ENCODE results near the gene FERMT3. TPM values are rescaled to one million over a fixed set of nuclear protein-coding genes. Genes with fewer than 3 reads are reported as not detected.
A peak's percentile ranks its signal among the peaks of the same experiment; 100 is the strongest.

FERMT3 gene
- total and polyA plus RNA-seq, 2 of the 13 experiments (the other 11 are each of a cell fraction or from before 2014, with no cell fraction given) = 0.29 TPM; not detected in 1

DNA sequence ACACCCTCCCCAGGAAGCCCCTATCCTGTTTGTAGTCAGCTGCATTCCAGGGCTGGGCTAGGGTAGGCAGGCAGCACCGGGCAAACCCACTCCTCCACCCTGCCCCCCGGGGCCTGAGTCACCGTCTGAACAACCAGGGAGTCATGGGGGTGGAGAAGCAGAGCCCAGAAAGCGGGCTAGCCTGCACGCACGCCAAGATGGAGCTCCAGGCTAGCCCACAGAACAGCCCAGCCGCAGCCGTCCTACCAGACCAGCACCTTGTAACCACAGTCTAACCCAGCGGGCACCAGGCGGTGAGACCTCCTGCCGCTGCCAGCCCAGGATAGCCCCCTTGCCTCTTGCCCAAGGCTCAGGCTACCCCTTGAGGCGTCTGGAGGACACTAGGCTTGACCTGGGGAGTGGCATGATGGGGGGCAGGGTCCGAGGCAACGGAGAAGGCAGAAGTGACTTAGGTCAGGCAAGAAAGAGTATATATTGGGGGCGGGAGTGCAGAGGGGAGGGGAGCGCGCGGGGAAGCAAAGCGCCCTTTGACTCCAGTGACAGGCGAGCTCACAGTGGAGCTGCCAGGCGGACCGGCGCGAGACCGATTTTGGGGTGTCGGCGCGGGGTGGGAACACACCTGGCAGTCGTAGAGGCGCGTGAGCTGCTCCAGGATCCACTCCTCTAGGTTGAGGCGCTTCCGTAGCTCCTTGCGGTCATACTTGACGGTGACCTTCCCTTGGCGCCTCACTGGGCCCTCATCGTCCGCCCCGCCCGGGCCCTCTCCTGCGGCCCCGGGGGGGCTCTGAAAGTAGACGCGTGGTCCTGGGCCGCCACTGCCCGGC, 39.5 kb downstream of the FERMT3 start (continued):
- TF ChIP-seq GABPA (IDR thresholded peaks at IDR 0.05; ENCODE audit: low read depth, low read length) (no peak), GABPA (CRISPR knock-in tag; IDR thresholded peaks at IDR 0.05; ENCODE audit: low read depth) (no peak), ZNF432 (CRISPR knock-in tag; IDR thresholded peaks at IDR 0.05; ENCODE audit: borderline replicate concordance) (no peak), ZNF225 (CRISPR knock-in tag; IDR thresholded peaks at IDR 0.05) (peak; percentile 74; the same call in 1 of the 2 replicates), RNF2 (conservative IDR thresholded peaks at IDR 0.05; ENCODE audit: low read depth) (no peak), ARID2 (CRISPR knock-in tag; IDR thresholded peaks at IDR 0.05; ENCODE audit: borderline replicate concordance) (no peak), HMG20B (CRISPR knock-in tag; conservative IDR thresholded peaks at IDR 0.05) (no peak), NFYB (CRISPR knock-in tag; IDR thresholded peaks at IDR 0.05) (no peak), ZSCAN29 (CRISPR knock-in tag; conservative IDR thresholded peaks at IDR 0.05) (no peak), ZNF747 (CRISPR knock-in tag; IDR thresholded peaks at IDR 0.05; ENCODE audit: borderline replicate concordance) (no peak), FLYWCH1 (CRISPR knock-in tag; IDR thresholded peaks at IDR 0.05) (no peak), ZNF670 (CRISPR knock-in tag; IDR thresholded peaks at IDR 0.05; ENCODE audit: borderline replicate concordance) (no peak), RFX1 (IDR thresholded peaks at IDR 0.05) (no peak), TEAD3 (CRISPR knock-in tag; optimal IDR thresholded peaks at IDR 0.05; ENCODE audit: borderline replicate concordance) (peak; percentile 39), ZNF83 (CRISPR knock-in tag; IDR thresholded peaks at IDR 0.05; ENCODE audit: borderline replicate concordance) (0 out of 2 replicates have a peak, but pooled peaks have one; percentile 37), ATM (IDR thresholded peaks at IDR 0.05; ENCODE audit: borderline replicate concordance) (no peak), ZFP1 (CRISPR knock-in tag; IDR thresholded peaks at IDR 0.05) (no peak)
- TF ChIP-seq, protein P1, sequence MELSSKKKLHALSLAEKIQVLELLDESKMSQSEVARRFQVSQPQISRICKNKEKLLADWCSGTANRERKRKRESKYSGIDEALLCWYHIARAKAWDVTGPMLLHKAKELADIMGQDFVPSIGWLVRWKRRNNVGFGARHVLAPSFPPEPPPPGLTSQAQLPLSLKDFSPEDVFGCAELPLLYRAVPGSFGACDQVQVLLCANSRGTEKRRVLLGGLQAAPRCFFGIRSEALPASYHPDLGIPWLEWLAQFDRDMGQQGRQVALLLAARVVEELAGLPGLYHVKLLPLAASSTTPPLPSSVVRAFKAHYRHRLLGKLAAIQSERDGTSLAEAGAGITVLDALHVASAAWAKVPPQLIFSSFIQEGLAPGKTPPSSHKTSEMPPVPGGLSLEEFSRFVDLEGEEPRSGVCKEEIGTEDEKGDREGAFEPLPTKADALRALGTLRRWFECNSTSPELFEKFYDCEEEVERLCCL (CRISPR knock-in tag; IDR thresholded peaks at IDR 0.05; ENCODE audit: borderline replicate concordance) = no peak
- TF ChIP-seq, protein P2, sequence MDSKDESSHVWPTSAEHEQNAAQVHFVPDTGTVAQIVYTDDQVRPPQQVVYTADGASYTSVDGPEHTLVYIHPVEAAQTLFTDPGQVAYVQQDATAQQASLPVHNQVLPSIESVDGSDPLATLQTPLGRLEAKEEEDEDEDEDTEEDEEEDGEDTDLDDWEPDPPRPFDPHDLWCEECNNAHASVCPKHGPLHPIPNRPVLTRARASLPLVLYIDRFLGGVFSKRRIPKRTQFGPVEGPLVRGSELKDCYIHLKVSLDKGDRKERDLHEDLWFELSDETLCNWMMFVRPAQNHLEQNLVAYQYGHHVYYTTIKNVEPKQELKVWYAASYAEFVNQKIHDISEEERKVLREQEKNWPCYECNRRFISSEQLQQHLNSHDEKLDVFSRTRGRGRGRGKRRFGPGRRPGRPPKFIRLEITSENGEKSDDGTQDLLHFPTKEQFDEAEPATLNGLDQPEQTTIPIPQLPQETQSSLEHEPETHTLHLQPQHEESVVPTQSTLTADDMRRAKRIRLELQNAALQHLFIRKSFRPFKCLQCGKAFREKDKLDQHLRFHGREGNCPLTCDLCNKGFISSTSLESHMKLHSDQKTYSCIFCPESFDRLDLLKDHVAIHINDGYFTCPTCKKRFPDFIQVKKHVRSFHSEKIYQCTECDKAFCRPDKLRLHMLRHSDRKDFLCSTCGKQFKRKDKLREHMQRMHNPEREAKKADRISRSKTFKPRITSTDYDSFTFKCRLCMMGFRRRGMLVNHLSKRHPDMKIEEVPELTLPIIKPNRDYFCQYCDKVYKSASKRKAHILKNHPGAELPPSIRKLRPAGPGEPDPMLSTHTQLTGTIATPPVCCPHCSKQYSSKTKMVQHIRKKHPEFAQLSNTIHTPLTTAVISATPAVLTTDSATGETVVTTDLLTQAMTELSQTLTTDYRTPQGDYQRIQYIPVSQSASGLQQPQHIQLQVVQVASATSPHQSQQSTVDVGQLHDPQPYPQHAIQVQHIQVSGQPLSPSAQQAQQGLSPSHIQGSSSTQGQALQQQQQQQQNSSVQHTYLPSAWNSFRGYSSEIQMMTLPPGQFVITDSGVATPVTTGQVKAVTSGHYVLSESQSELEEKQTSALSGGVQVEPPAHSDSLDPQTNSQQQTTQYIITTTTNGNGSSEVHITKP (CRISPR knock-in tag; IDR thresholded peaks at IDR 0.05; ENCODE audit: low read depth) = no peak
- TF ChIP-seq, protein P3, sequence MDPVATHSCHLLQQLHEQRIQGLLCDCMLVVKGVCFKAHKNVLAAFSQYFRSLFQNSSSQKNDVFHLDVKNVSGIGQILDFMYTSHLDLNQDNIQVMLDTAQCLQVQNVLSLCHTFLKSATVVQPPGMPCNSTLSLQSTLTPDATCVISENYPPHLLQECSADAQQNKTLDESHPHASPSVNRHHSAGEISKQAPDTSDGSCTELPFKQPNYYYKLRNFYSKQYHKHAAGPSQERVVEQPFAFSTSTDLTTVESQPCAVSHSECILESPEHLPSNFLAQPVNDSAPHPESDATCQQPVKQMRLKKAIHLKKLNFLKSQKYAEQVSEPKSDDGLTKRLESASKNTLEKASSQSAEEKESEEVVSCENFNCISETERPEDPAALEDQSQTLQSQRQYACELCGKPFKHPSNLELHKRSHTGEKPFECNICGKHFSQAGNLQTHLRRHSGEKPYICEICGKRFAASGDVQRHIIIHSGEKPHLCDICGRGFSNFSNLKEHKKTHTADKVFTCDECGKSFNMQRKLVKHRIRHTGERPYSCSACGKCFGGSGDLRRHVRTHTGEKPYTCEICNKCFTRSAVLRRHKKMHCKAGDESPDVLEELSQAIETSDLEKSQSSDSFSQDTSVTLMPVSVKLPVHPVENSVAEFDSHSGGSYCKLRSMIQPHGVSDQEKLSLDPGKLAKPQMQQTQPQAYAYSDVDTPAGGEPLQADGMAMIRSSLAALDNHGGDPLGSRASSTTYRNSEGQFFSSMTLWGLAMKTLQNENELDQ (CRISPR knock-in tag; IDR thresholded peaks at IDR 0.05; ENCODE audit: borderline replicate concordance) = no peak
- TF ChIP-seq, protein P4, sequence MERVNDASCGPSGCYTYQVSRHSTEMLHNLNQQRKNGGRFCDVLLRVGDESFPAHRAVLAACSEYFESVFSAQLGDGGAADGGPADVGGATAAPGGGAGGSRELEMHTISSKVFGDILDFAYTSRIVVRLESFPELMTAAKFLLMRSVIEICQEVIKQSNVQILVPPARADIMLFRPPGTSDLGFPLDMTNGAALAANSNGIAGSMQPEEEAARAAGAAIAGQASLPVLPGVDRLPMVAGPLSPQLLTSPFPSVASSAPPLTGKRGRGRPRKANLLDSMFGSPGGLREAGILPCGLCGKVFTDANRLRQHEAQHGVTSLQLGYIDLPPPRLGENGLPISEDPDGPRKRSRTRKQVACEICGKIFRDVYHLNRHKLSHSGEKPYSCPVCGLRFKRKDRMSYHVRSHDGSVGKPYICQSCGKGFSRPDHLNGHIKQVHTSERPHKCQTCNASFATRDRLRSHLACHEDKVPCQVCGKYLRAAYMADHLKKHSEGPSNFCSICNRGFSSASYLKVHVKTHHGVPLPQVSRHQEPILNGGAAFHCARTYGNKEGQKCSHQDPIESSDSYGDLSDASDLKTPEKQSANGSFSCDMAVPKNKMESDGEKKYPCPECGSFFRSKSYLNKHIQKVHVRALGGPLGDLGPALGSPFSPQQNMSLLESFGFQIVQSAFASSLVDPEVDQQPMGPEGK (CRISPR knock-in tag; IDR thresholded peaks at IDR 0.05) = peak; percentile 10
